MM.1S (cell line): ENCODE data around the gene MTTP.

Experiments used
- DNase-seq: peaks from one replicate; pipeline ENCODE4 v3.0.0-alpha.2; 2015
- H2AFZ ChIP-seq: fragments of 300-600 bp; sonication (generic); 2 replicates; pipeline ENCODE4 v1.6.0; 2016; ENCODE audit warnings: antibody characterized with exemption, low read length
- H3F3A ChIP-seq: fragments of 300-600 bp; sonication (generic); 2 replicates; pipeline ENCODE4 v1.6.1; 2016; ENCODE audit warnings: mild to moderate bottlenecking, antibody characterized with exemption, low read length, moderate library complexity, mixed read lengths; ENCODE audit not compliant: insufficient read depth
- H3K27ac ChIP-seq: fragments of 300-600 bp; sonication (generic); 2 replicates; pipeline ENCODE4 v1.5.1; 2016; ENCODE audit warnings: mild to moderate bottlenecking, low read length
- H3K27me3 ChIP-seq: fragments of 300-600 bp; sonication (generic); replicated peaks from 2 replicates; pipeline ENCODE4 v1.6.0; 2016; ENCODE audit warnings: low read length; ENCODE audit not compliant: insufficient read depth
- H3K36me3 ChIP-seq: fragments of 300-600 bp; sonication (generic); replicated peaks from 2 replicates; pipeline ENCODE4 v1.6.1; 2016; ENCODE audit warnings: mild to moderate bottlenecking, low read length, mixed read lengths; ENCODE audit not compliant: insufficient read depth
- H3K4me1 ChIP-seq: fragments of 300-600 bp; sonication (generic); 2 replicates; pipeline ENCODE4 v1.6.1; 2016; ENCODE audit warnings: low read length, mixed read lengths
- H3K4me2 ChIP-seq: fragments of 300-600 bp; sonication (generic); 2 replicates; pipeline ENCODE4 v1.6.0; 2016; ENCODE audit warnings: low read depth, low read length
- H3K4me3 ChIP-seq: fragments of 300-600 bp; sonication (generic); 2 replicates; pipeline ENCODE4 v1.5.1; 2016; ENCODE audit warnings: low read length, mixed read lengths
- H3K79me2 ChIP-seq: fragments of 300-600 bp; sonication (generic); 2 replicates; pipeline ENCODE4 v1.6.1; 2016; ENCODE audit warnings: mixed run types, low read length, mixed read lengths
- H3K9ac ChIP-seq: fragments of 300-600 bp; sonication (generic); 2 replicates; pipeline ENCODE4 v1.6.1; 2016; ENCODE audit warnings: low read length, mixed read lengths
- H3K9me2 ChIP-seq: fragments of 300-600 bp; sonication (generic); replicated peaks from 2 replicates; pipeline ENCODE4 v1.6.1; 2016; ENCODE audit warnings: mild to moderate bottlenecking, low read length, mixed read lengths; ENCODE audit not compliant: insufficient read depth
- H3K9me3 ChIP-seq: fragments of 300-600 bp; sonication (generic); replicated peaks from 2 replicates; pipeline ENCODE4 v1.6.1; 2016; ENCODE audit warnings: mild to moderate bottlenecking, low read length, mixed read lengths; ENCODE audit not compliant: insufficient read depth
- H4K20me1 ChIP-seq: fragments of 300-600 bp; sonication (generic); 2 replicates; pipeline ENCODE4 v1.6.1; 2016; ENCODE audit warnings: mild to moderate bottlenecking, low read length, moderate library complexity, mixed read lengths; ENCODE audit not compliant: insufficient read depth
- EZH2 ChIP-seq: fragments of 300-600 bp; sonication (generic); optimal IDR thresholded peaks from 2 replicates; pipeline ENCODE3; 2017; ENCODE audit warnings: low read depth, mild to moderate bottlenecking, antibody characterized with exemption, low read length, mixed read lengths
- EZH2phosphoT487 ChIP-seq: fragments of 300-600 bp; sonication (generic); IDR thresholded peaks from 2 replicates; pipeline ENCODE4 v1.6.1; 2018; ENCODE audit warnings: antibody characterized with exemption, low read length
- TF ChIP-seq, protein P1 (sequence below): fragments of 300-600 bp; sonication (generic); IDR thresholded peaks from 2 replicates; pipeline ENCODE4 v1.5.1; 2016; ENCODE audit warnings: antibody characterized with exemption, low read length, mixed read lengths

MTTP gene

DNA sequence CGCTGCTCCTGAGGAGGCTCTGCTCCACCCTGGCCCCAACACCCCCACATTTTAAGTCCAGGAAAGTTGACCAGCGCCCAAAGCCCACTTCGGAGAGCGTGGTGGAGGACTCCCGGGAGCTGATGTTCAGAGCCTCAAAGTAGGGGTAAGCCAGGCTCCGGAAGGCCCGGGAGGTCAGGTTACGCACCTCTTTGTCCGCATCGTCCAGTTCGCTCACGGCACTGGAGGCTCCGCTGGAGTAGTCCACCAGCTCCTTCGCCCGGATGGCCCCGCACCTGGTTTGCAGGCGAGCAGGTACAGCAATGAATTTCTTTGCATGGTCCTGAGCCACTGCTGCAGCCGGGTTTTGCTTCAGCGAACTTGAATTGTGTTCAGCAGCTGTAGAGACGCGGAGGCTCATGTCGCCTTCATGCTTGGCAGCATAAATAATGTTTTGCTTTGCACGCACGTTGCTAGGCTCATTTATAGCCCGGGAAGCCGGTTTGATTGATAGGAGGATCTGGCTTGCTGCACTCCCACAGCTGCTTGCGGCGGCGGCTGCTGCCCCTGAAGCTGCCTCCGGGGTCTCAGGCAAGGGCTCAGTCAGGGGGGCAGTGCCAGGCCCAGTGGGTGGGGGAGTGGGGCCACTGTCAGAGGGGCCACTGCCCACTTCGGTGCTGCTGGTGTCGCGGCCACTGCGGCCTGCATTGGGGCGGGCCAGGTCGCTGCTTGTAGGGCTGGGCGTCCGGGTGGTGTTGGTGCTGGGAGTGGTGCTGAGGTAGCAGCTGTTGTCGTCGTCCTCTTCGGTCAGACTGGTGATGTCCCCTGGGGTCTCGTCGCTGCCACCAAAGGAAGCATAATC lies 78.2 kb downstream of the MTTP start:
- no peaks in the 10 kb centered on the region for H4K20me1 ChIP-seq
- TF ChIP-seq, protein P1, sequence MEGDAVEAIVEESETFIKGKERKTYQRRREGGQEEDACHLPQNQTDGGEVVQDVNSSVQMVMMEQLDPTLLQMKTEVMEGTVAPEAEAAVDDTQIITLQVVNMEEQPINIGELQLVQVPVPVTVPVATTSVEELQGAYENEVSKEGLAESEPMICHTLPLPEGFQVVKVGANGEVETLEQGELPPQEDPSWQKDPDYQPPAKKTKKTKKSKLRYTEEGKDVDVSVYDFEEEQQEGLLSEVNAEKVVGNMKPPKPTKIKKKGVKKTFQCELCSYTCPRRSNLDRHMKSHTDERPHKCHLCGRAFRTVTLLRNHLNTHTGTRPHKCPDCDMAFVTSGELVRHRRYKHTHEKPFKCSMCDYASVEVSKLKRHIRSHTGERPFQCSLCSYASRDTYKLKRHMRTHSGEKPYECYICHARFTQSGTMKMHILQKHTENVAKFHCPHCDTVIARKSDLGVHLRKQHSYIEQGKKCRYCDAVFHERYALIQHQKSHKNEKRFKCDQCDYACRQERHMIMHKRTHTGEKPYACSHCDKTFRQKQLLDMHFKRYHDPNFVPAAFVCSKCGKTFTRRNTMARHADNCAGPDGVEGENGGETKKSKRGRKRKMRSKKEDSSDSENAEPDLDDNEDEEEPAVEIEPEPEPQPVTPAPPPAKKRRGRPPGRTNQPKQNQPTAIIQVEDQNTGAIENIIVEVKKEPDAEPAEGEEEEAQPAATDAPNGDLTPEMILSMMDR, result no peak
- no peak for TF ChIP-seq EZH2phosphoT487
- TF ChIP-seq EZH2, result no peak
- H3K9me2 ChIP-seq, result no peaks in the 10 kb centered on the region
- H3K4me2 ChIP-seq, result no peak overlapping the region
- H3K27me3 ChIP-seq, result no peaks in the 10 kb centered on the region
- no peaks in the 10 kb centered on the region for H3F3A ChIP-seq
- H3K27ac ChIP-seq, result no peak overlapping the region
- no peak overlapping the region for H3K4me3 ChIP-seq
- no peaks in the 10 kb centered on the region for H3K9me3 ChIP-seq
- H2AFZ ChIP-seq, result no peak overlapping the region
- DNase-seq, result no peak
- no peaks in the 10 kb centered on the region for H3K36me3 ChIP-seq
- H3K9ac ChIP-seq, result no peak overlapping the region
- no peaks in the 10 kb centered on the region for H3K79me2 ChIP-seq
- H3K4me1 ChIP-seq, result no peaks in the 10 kb centered on the region

DNA sequence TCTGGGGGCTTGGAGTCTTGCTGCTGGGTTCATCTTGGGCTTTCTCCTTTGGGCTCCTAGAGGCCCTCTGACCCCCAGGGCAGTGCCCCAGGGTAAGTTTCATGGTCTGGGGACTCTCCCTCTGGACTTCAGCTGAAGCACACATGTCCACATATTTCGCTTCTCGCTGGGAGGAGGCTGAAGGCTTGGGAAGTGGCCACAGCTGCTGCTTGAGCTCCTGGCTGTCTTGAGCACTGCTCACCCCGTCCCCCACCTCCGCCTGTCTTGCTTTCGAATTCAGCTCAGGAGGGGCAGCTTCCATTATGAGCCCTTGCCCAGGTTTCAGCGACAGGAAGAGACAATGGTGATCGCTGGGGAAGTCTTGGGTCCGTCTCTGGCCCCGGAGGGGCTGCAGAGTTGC lies 79.3 kb downstream of the MTTP start:
- Histone ChIP-seq H3K4me2 (no peak overlapping the region), H2AFZ (no peak overlapping the region), H3K9me2 (no peaks in the 10 kb centered on the region), H3K4me3 (no peak overlapping the region), H3K9ac (no peak overlapping the region), H3F3A (no peaks in the 10 kb centered on the region), H3K79me2 (no peaks in the 10 kb centered on the region), H3K27ac (no peak overlapping the region), H3K4me1 (no peaks in the 10 kb centered on the region), H3K9me3 (no peaks in the 10 kb centered on the region), H3K27me3 (no peaks in the 10 kb centered on the region), H4K20me1 (no peaks in the 10 kb centered on the region), H3K36me3 (no peaks in the 10 kb centered on the region)
- TF ChIP-seq EZH2phosphoT487 (no peak), EZH2 (no peak)
- TF ChIP-seq, protein P1, result no peak
- no peak for DNase-seq

DNA sequence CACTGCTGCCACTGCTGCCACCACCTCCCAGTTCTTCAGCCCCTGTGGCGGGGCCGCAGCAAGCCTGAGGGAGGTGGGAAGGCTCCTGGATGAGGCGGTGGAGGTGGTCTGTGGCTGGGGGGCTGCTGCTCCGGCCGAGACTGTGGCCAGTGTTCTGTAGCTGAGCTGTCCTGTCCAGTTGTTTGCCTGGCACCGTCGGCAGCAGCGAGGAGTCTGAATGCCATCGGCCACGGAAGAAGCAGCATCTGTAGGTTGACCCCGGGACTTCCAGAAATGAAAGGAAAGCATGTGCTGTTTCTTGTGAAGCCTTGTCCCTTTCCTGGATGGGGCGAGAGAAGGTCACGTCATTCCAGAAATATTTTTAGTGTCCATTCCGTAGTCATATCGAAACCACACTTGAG lies 79.7 kb downstream of the MTTP start:
- Histone ChIP-seq H3K4me2 (no peak overlapping the region), H3K36me3 (no peaks in the 10 kb centered on the region), H3F3A (no peaks in the 10 kb centered on the region), H3K9ac (no peak overlapping the region), H3K79me2 (no peaks in the 10 kb centered on the region), H3K9me3 (no peaks in the 10 kb centered on the region), H3K27me3 (no peaks in the 10 kb centered on the region), H3K4me3 (no peak overlapping the region), H2AFZ (no peak overlapping the region), H3K27ac (no peak overlapping the region), H4K20me1 (no peaks in the 10 kb centered on the region), H3K9me2 (no peaks in the 10 kb centered on the region), H3K4me1 (no peaks in the 10 kb centered on the region)
- DNase-seq, result no peak
- no peak for TF ChIP-seq EZH2
- TF ChIP-seq, protein P1, result no peak
- no peak for TF ChIP-seq EZH2phosphoT487
